ENCODE results near the gene BTNL3. TPM values are rescaled to one million over a fixed set of nuclear protein-coding genes. Genes with fewer than 3 reads are reported as not detected.
"Not testable (repeated sequence)": the region's sequence is repeated elsewhere in the genome, so short reads cannot be mapped to it uniquely, and the experiment has no call there.

BTNL3 gene
- total RNA-seq, 2 experiments from 2014 or later: not detected

- CTCF ChIA-PET: no interaction called here
- no peak for DNase-seq
- Mint-ChIP-seq H3K4me3 (no peak overlapping the region), H3K27me3 (ENCODE audit: low read depth) (peaks cover 43% of the 10 kb centered on the region), H3K27ac (no peak overlapping the region), H3K9me3 (no peaks in the 10 kb centered on the region), H3K36me3 (ENCODE audit: low read depth) (no peaks in the 10 kb centered on the region), H3K4me1 (ENCODE audit: low read depth) (no peaks in the 10 kb centered on the region)
- intact Hi-C loops (cut with micrococcal nuclease): loop anchor here (2.0 kb wide), 1 partner anchor 175 kb away; no protein-coding TSS in a partner anchor
These were observed 54.8 kb downstream of the BTNL3 start for GRCh38 chr5:181043285-181044092.

GRCh38 chr5:181044093-181044599 is 55.5 kb downstream of the BTNL3 start:
- Mint-ChIP-seq H3K9me3 (no peaks in the 10 kb centered on the region), H3K27ac (no peak overlapping the region), H3K4me1 (ENCODE audit: low read depth) (no peaks in the 10 kb centered on the region), H3K27me3 (ENCODE audit: low read depth) (peaks cover 44% of the 10 kb centered on the region), H3K36me3 (ENCODE audit: low read depth) (no peaks in the 10 kb centered on the region), H3K4me3 (no peak overlapping the region)
- no peak for DNase-seq
- intact Hi-C loops (cut with micrococcal nuclease): loop anchor here (2.0 kb wide), 1 partner anchor 175 kb away; no protein-coding TSS in a partner anchor
- CTCF ChIA-PET: no interaction called here

- peaks cover 48% of the 10 kb centered on the region for H3K27me3 Mint-ChIP-seq (ENCODE audit: low read depth)
- no peaks in the 10 kb centered on the region for H3K36me3 Mint-ChIP-seq (ENCODE audit: low read depth)
- DNase-seq: no peak
- H3K9me3 Mint-ChIP-seq: no peaks in the 10 kb centered on the region
- H3K4me1 Mint-ChIP-seq (ENCODE audit: low read depth): no peaks in the 10 kb centered on the region
- H3K4me3 Mint-ChIP-seq: no peak overlapping the region
- CTCF ChIA-PET: interaction anchor here (0.7 kb wide), 1 partner anchor 11 kb away, joined by 3 read pairs; no protein-coding TSS in a partner anchor
- H3K27ac Mint-ChIP-seq: no peak overlapping the region
- intact Hi-C loops (cut with micrococcal nuclease): loop anchor here (2.0 kb wide), 1 partner anchor 176 kb away; no protein-coding TSS in a partner anchor
These were observed 56.1 kb downstream of the BTNL3 start for GRCh38 chr5:181044662-181045305.

- H3K36me3 Mint-ChIP-seq (ENCODE audit: low read depth): no peaks in the 10 kb centered on the region
- H3K4me3 Mint-ChIP-seq: no peak overlapping the region
- H3K27me3 Mint-ChIP-seq (ENCODE audit: low read depth): peaks cover 50% of the 10 kb centered on the region
- H3K4me1 Mint-ChIP-seq (ENCODE audit: low read depth): no peaks in the 10 kb centered on the region
- H3K9me3 Mint-ChIP-seq: no peaks in the 10 kb centered on the region
- CTCF ChIA-PET: interaction anchor here (0.7 kb wide), 1 partner anchor 10 kb away, joined by 3 read pairs; no protein-coding TSS in a partner anchor
- H3K27ac Mint-ChIP-seq: no peak overlapping the region
- no peak for DNase-seq
- intact Hi-C loops (cut with micrococcal nuclease): loop anchor here (2.0 kb wide), 1 partner anchor 177 kb away; no protein-coding TSS in a partner anchor
These were observed 56.7 kb downstream of the BTNL3 start for GRCh38 chr5:181045316-181045715.

GRCh38 chr5:181045857-181046256 is 57.2 kb downstream of the BTNL3 start:
- intact Hi-C loops (cut with micrococcal nuclease): loop anchor here (2.0 kb wide), 1 partner anchor 177 kb away; no protein-coding TSS in a partner anchor
- not testable (repeated sequence) for H3K36me3 Mint-ChIP-seq (ENCODE audit: low read depth); H3K27ac Mint-ChIP-seq; H3K4me3 Mint-ChIP-seq; DNase-seq; H3K9me3 Mint-ChIP-seq; H3K4me1 Mint-ChIP-seq (ENCODE audit: low read depth)
- H3K27me3 Mint-ChIP-seq (ENCODE audit: low read depth): peaks cover 55% of the 10 kb centered on the region
- CTCF ChIA-PET: interaction anchor here (0.7 kb wide), 1 partner anchor 9 kb away, joined by 3 read pairs; no protein-coding TSS in a partner anchor

- Mint-ChIP-seq H3K4me3 (no peak overlapping the region), H3K27me3 (ENCODE audit: low read depth) (peaks cover 62% of the 10 kb centered on the region), H3K4me1 (ENCODE audit: low read depth) (peaks cover 3% of the 10 kb centered on the region), H3K36me3 (ENCODE audit: low read depth) (peaks cover 3% of the 10 kb centered on the region), H3K9me3 (no peaks in the 10 kb centered on the region), H3K27ac (no peak overlapping the region)
- DNase-seq: no peak
- CTCF ChIA-PET: no interaction called here
- intact Hi-C loops (cut with micrococcal nuclease): no loop called here
These were observed 58.6 kb downstream of the BTNL3 start for GRCh38 chr5:181047288-181047687.

GRCh38 chr5:181047921-181048320 is 59.3 kb downstream of the BTNL3 start:
- H3K9me3 Mint-ChIP-seq: no peaks in the 10 kb centered on the region
- H3K27ac Mint-ChIP-seq: no peak overlapping the region
- no peak overlapping the region for H3K4me3 Mint-ChIP-seq
- intact Hi-C loops (cut with micrococcal nuclease): no loop called here
- H3K36me3 Mint-ChIP-seq (ENCODE audit: low read depth): peaks cover 3% of the 10 kb centered on the region
- peaks cover 61% of the 10 kb centered on the region for H3K27me3 Mint-ChIP-seq (ENCODE audit: low read depth)
- CTCF ChIA-PET: no interaction called here
- peaks cover 3% of the 10 kb centered on the region for H3K4me1 Mint-ChIP-seq (ENCODE audit: low read depth)
- no peak for DNase-seq

GRCh38 chr5:181050016-181050415 is 61.4 kb downstream of the BTNL3 start:
- Mint-ChIP-seq H3K4me3 (no peak overlapping the region), H3K9me3 (no peaks in the 10 kb centered on the region), H3K27me3 (ENCODE audit: low read depth) (peaks cover 61% of the 10 kb centered on the region), H3K27ac (no peak overlapping the region), H3K4me1 (ENCODE audit: low read depth) (peaks cover 8% of the 10 kb centered on the region), H3K36me3 (ENCODE audit: low read depth) (peaks cover 3% of the 10 kb centered on the region)
- intact Hi-C loops (cut with micrococcal nuclease): loop anchor here (5.0 kb wide), 1 partner anchor 268 kb away; no protein-coding TSS in a partner anchor
- CTCF ChIA-PET: interaction anchor here (0.6 kb wide), 1 partner anchor 184 kb away, joined by 4 read pairs; no protein-coding TSS in a partner anchor
- no peak for DNase-seq

GRCh38 chr5:181051841-181052671 is 63.4 kb downstream of the BTNL3 start:
- H3K9me3 Mint-ChIP-seq: no peaks in the 10 kb centered on the region
- H3K27ac Mint-ChIP-seq: no peak overlapping the region
- H3K4me1 Mint-ChIP-seq (ENCODE audit: low read depth): peaks cover 8% of the 10 kb centered on the region
- intact Hi-C loops (cut with micrococcal nuclease): loop anchor here (5.0 kb wide), 1 partner anchor 270 kb away; no protein-coding TSS in a partner anchor
- no peak for DNase-seq
- peaks cover 72% of the 10 kb centered on the region for H3K27me3 Mint-ChIP-seq (ENCODE audit: low read depth)
- H3K36me3 Mint-ChIP-seq (ENCODE audit: low read depth): peaks cover 3% of the 10 kb centered on the region
- CTCF ChIA-PET: no interaction called here
- peak overlapping the region; percentile 56 for H3K4me3 Mint-ChIP-seq

GRCh38 chr5:181052672-181053487 is 64.2 kb downstream of the BTNL3 start:
- H3K4me3 Mint-ChIP-seq: peak overlapping the region; percentile 67
- H3K27ac Mint-ChIP-seq: no peak overlapping the region
- no peaks in the 10 kb centered on the region for H3K9me3 Mint-ChIP-seq
- H3K27me3 Mint-ChIP-seq (ENCODE audit: low read depth): peaks cover 71% of the 10 kb centered on the region
- H3K4me1 Mint-ChIP-seq (ENCODE audit: low read depth): peaks cover 8% of the 10 kb centered on the region
- intact Hi-C loops (cut with micrococcal nuclease): loop anchor here (5.0 kb wide), 1 partner anchor 271 kb away; no protein-coding TSS in a partner anchor
- CTCF ChIA-PET: no interaction called here
- peak; percentile 44 for DNase-seq
- H3K36me3 Mint-ChIP-seq (ENCODE audit: low read depth): peaks cover 3% of the 10 kb centered on the region

GRCh38 chr5:181053488-181054121 is 65.0 kb downstream of the BTNL3 start:
- H3K27me3 Mint-ChIP-seq (ENCODE audit: low read depth): peaks cover 75% of the 10 kb centered on the region
- intact Hi-C loops (cut with micrococcal nuclease): loop anchor here (5.0 kb wide), 1 partner anchor 271 kb away; no protein-coding TSS in a partner anchor
- DNase-seq: no peak

More at GRCh38 chr5:181053488-181054121, 65.0 kb downstream of the BTNL3 start:
- Mint-ChIP-seq H3K27ac (no peak overlapping the region), H3K4me1 (ENCODE audit: low read depth) (peaks cover 8% of the 10 kb centered on the region), H3K36me3 (ENCODE audit: low read depth) (peaks cover 3% of the 10 kb centered on the region), H3K9me3 (no peaks in the 10 kb centered on the region), H3K4me3 (peak overlapping the region; percentile 67)
- CTCF ChIA-PET: no interaction called here

All from activated naive CD4-positive, alpha-beta T cell treated with anti-CD3 and anti-CD28 coated beads for 36 hours (primary cell).